IPS DF 4.7 (cell line): ENCODE data around the gene PDE3B.
"Not testable (repeated sequence)": the region's sequence is repeated elsewhere in the genome, so short reads cannot be mapped to it uniquely, and the experiment has no call there.

Experiments used
- DNase-seq: peaks from one replicate; pipeline ENCODE4 v3.0.0-alpha.2; 2013; ENCODE audit warnings: low spot score; ENCODE audit errors: extremely low read depth

Gene PDE3B

DNA sequence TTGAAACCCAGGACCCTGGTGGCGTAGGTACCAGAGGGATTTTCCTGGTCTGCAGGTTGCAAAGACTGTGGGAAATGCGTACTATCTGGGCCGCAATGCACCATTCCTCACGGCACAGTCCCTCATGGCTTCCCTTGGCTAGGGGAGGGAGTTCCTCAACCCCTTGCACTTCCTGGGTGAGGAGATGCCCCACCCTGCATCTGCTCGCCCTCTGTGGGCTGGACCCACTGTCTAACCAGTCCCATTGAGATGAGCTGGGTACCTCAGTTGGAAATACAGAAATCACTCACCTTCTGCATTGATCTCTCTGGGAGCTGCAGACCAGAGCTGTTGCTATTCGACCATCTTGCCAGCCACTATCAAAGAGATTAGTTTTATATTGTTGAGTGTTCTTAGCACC is 100.1 kb downstream of the PDE3B start:
- not testable (repeated sequence) for DNase-seq

DNA sequence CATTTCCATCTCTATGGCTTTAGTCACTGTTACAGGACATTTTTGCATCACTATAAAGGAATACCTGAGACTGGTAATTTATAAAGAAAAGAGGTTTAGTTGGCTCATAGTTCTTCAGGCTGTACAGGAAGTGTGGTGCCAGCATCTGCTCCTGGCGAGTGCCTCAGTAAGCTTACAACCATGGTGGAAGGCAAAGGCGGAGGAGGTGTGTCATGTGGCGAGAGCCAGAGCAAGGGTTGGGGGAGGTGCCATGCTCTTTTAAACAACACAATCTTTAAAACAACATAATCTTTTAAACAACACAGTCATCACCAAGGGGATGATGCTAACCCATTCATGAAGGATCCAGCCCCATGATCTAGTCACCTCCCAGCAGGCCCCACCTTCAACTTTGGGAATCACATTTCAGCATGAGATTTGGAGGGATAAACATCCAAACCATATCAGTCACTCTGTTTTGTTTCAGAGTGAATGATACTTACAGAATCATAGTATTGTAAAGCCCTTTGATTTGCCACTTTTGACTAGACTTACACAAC is 103.3 kb downstream of the PDE3B start:
- DNase-seq: no peak

DNA sequence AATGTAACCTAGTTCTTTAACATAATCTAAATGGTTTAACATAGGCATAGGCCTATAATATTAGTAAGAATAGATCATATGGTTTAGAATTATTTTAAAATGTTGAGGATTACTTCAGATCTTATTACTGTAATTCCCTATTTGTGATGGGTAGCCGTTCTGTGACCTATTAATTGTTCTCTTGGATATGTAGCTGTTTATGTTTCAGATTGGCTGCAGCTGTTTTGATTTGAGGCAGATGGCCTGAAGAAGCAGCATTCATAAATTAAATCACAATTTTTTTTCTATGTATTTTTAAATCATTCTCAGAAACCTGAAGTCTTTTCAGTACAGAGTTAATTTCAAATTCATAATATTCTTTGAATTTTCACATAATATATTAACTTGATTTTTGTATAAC is 104.5 kb downstream of the PDE3B start:
- no peak for DNase-seq

GRCh38 chr11:14750911-14751310 is 107.3 kb downstream of the PDE3B start:
- no peak for DNase-seq

DNA sequence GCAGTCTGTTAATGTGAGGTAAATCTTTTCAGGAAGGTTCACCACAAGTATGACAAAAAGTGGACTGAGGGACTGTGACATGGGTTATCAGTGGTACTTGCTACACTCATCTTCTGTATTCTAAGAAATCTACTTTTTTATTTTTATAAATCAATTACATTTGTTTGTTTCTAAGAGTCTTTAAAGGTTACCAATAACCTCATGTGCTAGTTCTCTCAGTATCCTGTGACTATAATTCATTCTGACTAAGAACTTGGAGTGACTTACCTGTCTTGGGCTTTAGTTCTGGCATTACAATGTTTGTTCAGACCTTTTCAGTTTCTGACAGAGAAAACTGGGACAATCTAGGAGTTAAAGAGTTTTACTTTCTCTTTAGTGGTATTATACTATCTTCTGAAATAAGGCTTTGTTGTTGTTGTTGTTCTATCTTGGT is 108.4 kb downstream of the PDE3B start:
- no peak for DNase-seq

GRCh38 chr11:14755140-14755539 is 111.5 kb downstream of the PDE3B start:
- DNase-seq: no peak

DNA sequence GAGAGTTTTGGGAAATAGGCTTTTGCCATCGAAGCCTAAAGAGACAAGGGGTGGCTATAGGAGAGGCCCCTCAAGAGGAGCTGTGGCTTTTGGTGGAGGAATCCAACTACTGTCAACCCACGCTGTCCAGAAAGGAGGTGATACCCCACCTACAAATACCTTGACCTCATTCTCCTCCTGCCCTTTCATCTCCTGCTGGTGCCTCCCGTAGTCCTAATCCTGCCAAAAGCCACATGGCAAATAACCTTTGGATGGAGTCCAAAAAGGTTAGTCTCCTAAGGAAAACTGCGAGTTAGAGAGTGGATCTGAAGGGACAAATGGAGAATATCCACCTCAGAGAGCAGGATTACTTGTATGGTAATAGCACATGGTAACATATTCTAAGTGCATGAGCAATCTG is 112.7 kb downstream of the PDE3B start:
- no peak for DNase-seq

GRCh38 chr11:14759300-14760012 is 115.9 kb downstream of the PDE3B start:
- DNase-seq: not testable (repeated sequence)

DNA sequence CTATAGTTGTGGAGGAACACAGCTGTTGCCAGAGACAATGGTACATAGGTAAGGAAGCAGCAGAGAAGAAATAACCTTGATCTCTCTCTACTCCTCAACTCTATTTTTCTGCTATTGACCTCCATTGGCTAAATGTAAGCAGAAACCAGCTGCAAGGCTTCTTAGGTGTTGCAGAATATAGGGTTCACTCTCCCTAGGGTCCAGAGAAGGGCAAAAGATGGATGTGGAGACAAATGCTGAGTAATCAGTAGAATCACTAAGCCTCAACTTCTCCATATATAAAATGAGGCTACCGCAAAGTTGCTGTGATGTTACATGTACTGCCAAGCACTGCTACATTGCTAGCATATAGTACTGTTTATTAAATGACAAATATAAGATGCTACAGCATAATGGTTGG is 120.6 kb downstream of the PDE3B start:
- no peak for DNase-seq

DNA sequence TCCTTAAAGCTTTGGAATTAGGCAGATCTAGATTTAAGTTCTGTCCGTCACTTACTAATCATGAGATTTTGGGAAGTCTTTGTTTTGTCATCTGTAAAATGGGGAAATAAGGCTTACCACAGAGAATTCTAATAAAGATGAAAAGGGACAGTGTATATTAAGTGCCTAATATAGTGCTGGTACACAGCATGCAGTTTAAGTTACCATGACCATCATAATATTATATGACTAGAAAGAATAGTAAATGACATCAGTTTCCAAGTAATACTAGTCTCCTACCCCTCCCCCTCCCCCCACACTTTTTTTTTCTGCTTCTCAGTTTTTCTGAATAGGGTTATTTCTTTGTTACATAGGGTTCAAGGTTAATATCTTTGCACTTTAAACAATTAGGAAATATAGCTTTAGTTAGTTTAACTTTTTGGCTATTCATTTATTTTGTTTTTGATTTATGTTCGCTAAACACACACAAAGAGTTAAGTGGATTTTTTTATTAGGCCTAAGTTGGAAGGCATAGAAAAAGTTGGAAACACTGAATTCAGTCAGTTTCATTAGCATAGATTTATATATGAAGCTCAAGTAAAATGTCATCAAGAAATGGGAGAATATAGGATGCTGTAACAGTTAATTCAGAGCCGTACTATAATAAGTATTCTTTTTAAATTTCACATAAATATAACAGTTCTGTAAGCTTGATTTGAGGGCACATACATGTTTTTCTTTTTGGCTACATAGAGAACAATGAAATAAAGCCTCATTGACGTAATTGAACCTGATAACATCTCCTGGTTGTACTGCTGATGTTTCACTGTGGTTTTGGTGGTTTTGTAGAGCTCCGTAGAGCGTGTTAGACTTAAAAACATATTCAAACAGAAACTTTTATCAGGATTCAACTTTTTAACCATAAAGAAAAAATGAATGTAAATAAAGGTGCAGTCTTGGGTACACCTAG is 121.2 kb downstream of the PDE3B start:
- no peak for DNase-seq

DNA sequence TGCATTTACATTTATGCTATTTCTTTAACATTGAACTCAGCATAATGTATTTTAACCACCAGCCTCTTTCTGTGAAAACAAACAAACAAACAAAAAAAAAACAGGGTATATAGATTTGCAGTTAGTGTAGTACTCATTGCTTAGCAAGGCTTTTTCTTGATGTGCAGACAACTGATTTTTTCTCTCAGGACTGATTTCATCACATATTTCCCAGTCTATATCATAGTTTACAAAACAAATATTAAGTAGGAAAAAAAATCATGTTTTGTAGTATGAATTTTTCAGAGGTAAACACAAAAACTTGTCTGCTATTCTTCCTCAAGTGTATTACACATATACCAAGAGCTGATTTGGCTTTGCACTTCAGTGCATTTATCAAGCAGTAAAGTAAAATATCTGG is 123.0 kb downstream of the PDE3B start:
- no peak for DNase-seq

DNA sequence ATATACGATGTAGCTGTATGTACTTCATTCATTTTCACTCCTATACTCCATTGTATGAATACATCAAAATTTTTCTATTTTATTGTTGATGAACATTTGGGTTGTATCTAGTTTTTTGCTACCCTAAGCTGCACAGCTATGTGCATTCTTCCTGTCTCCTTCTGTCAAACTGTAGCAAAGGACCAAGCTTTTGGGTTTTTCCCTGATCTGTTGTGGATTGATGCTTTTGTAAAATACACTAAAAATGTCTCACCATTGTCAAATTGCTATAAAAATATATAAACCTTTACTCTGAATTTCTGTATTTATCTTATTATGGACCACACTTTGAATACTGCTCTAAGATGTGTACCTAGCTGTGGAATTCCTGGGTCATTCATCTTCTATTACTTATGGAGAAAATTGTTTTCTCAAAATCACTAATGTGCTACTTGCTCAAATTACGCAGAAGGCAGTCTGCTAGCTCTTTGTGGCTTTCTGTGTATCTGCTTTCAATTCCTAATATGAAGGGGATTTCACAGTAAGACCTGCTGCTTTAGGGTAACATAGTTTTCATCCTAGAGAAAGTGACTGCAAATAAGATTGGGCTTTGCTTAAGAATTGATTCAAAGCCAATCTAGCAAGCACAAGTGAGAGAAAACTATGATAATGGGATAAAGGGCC is 125.1 kb downstream of the PDE3B start:
- no peak for DNase-seq

- DNase-seq: no peak
Measured at GRCh38 chr11:14773755-14774154, 130.2 kb downstream of the PDE3B start.

DNA sequence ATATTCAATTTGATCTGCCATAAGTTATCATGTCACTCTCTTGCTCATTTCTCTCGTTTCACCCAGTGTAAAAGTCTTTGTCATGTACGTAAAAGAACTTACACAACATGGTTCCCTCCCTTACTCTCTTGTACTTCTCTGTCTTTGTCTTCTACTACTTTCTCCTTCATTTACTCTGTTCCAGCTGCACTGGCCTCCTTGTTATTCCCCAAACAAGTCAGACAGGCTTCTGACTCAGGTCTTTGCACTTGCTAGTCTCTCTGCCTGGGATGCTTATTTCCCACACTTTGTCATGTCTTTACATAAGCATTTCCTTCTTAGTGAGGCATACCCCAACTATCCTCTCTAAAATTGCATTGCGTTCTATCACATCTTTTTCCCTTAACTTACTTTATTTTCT is 131.1 kb downstream of the PDE3B start:
- DNase-seq: no peak

DNA sequence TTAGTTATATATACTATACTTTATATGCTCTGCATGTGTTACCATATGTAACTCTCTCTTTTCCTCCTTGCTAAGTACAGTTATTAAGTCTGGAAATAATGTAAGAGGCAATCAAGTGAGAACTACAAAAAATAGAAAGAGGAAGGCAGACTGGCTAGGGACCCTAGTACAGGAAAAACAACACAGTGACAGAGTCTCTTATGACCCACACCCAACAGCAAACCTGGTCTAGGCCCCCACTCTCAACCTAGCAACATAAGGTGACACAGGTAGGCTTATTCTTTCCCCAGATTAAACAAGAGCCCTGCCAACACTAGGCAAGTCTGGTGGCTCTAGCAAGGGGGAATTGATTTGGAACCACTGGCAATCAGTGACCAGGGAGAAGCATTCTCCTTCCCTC is 132.3 kb downstream of the PDE3B start:
- no peak for DNase-seq

GRCh38 chr11:14778460-14778859 is 134.9 kb downstream of the PDE3B start:
- DNase-seq: not testable (repeated sequence)

- DNase-seq: no peak
Measured at GRCh38 chr11:14783788-14784187, 140.2 kb downstream of the PDE3B start.

GRCh38 chr11:14784230-14784629 is 140.6 kb downstream of the PDE3B start:
- DNase-seq: no peak

GRCh38 chr11:14789879-14790484 is 146.4 kb downstream of the PDE3B start:
- DNase-seq: no peak

DNA sequence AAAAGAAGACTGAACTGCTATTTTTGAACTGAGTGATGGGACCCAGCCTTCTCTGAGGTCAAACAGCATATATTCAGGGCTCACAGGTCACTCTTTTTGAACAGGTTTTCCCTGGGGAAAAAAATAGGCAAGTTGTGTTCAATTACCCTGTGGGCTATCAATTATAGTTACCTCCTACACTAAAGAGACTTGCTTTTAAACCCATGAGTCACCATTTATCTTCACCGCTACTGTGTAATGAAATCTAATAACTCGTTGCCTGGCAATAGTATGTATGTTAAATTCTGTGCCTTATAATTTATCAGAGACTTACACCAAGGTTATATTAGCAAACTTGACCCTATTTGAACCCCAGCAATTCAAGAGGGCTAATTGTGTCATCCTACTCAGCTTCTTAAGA is 149.9 kb downstream of the PDE3B start:
- DNase-seq: no peak

DNA sequence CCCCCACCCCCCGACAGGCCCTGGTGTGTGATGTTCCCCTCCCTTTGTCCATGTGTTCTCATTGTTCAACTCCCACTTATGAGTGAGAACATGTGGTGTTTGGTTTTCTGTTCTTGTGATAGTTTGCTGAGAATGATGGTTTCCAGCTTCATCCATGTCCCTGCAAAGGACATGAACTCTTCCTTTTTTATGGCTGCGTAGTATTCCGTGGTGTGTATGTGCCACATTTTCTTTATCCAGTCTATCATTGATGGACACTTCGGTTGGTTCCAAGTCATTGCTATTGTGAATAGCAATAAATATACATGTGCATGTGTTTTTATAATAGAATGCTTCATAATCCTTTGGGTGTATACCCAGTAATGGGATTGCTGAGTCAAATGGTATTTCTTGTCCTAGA is 152.4 kb downstream of the PDE3B start:
- DNase-seq: not testable (repeated sequence)
